ENCODE measurements around the gene TAGLN3. TPM values are rescaled to one million over a fixed set of nuclear protein-coding genes. Genes with fewer than 3 reads are reported as not detected.
A peak's percentile ranks its signal among the peaks of the same experiment; 100 is the strongest.

TAGLN3 gene
- 1 to 10 TPM; 1.4 to 3.5 (median 2.2) TPM for polyA plus RNA-seq (ENCODE audit: insufficient read length in 4 of 4)

- DNase-seq (ENCODE audit: low read depth in 4 of 4, low spot score in 3 of 4), result peak in 2 of 4 donors; percentile 21 to 26
These were observed at the start of gene TAGLN3 for GRCh38 chr3:111998636-111999483. Gene TAGLN3 (plus strand): TSS chr3:111998922. CDS start chr3:111999423, 501 bp downstream.

GRCh38 chr3:111949712-111950111 lies 49.0 kb upstream of the TAGLN3 start:
- DNase-seq (ENCODE audit: low read depth in 4 of 4, low spot score in 3 of 4), result no peak

- no peak for DNase-seq (ENCODE audit: low read depth in 4 of 4, low spot score in 3 of 4)
These were observed 47.7 kb upstream of the TAGLN3 start for GRCh38 chr3:111951032-111951431.

GRCh38 chr3:111952086-111952485 lies 46.6 kb upstream of the TAGLN3 start:
- DNase-seq (ENCODE audit: low read depth in 4 of 4, low spot score in 3 of 4), result no peak

GRCh38 chr3:111952866-111953450 lies 45.8 kb upstream of the TAGLN3 start:
- DNase-seq (ENCODE audit: low read depth in 4 of 4, low spot score in 3 of 4), result no peak

GRCh38 chr3:111954228-111954990 lies 44.3 kb upstream of the TAGLN3 start:
- DNase-seq (ENCODE audit: low read depth in 4 of 4, low spot score in 3 of 4), result no peak

GRCh38 chr3:111955876-111956275 lies 42.8 kb upstream of the TAGLN3 start:
- no peak for DNase-seq (ENCODE audit: low read depth in 4 of 4, low spot score in 3 of 4)

- no peak for DNase-seq (ENCODE audit: low read depth in 4 of 4, low spot score in 3 of 4)
These were observed 42.3 kb upstream of the TAGLN3 start for GRCh38 chr3:111956449-111956848.

GRCh38 chr3:111956995-111957734 lies 41.6 kb upstream of the TAGLN3 start:
- DNase-seq (ENCODE audit: low read depth in 4 of 4, low spot score in 3 of 4), result no peak

GRCh38 chr3:111961461-111962164 lies 37.1 kb upstream of the TAGLN3 start:
- DNase-seq (ENCODE audit: low read depth in 4 of 4, low spot score in 3 of 4), result no peak

GRCh38 chr3:111963424-111963823 lies 35.3 kb upstream of the TAGLN3 start:
- no peak for DNase-seq (ENCODE audit: low read depth in 4 of 4, low spot score in 3 of 4)

- DNase-seq (ENCODE audit: low read depth in 4 of 4, low spot score in 3 of 4), result no peak
These were observed 33.2 kb upstream of the TAGLN3 start for GRCh38 chr3:111965484-111965883.

GRCh38 chr3:111967068-111967467 lies 31.7 kb upstream of the TAGLN3 start:
- no peak for DNase-seq (ENCODE audit: low read depth in 4 of 4, low spot score in 3 of 4)

- DNase-seq (ENCODE audit: low read depth in 4 of 4, low spot score in 3 of 4), result peak in 3 of 4 donors; percentile 67 to 76 (median 70)
These were observed 31.0 kb upstream of the TAGLN3 start for GRCh38 chr3:111967651-111968274.

- DNase-seq (ENCODE audit: low read depth in 4 of 4, low spot score in 3 of 4), result no peak
These were observed 30.2 kb upstream of the TAGLN3 start for GRCh38 chr3:111968319-111969054.

GRCh38 chr3:111970376-111970775 lies 28.3 kb upstream of the TAGLN3 start:
- DNase-seq (ENCODE audit: low read depth in 4 of 4, low spot score in 3 of 4), result no peak

GRCh38 chr3:111971533-111972130 lies 27.1 kb upstream of the TAGLN3 start:
- DNase-seq (ENCODE audit: low read depth in 4 of 4, low spot score in 3 of 4), result peak in 2 of 4 donors; percentile 55 to 69

- no peak for DNase-seq (ENCODE audit: low read depth in 4 of 4, low spot score in 3 of 4)
These were observed 25.8 kb upstream of the TAGLN3 start for GRCh38 chr3:111972891-111973290.

Measured in left renal pelvis (tissue), 4 donors.